ENCODE measurements around the gene OR1F1. TPM values are rescaled to one million over a fixed set of nuclear protein-coding genes. Genes with fewer than 3 reads are reported as not detected.

OR1F1 gene
- total and polyA plus RNA-seq, 9 of the 15 experiments (the other 6 are each of a cell fraction or from before 2014, with no cell fraction given), result 0.15 to 0.61 (median 0.35) TPM; not detected in 3

GRCh38 chr16:3234857-3235561 is 47.0 kb downstream of the OR1F1 start, which contains the start of gene ZNF200 (continued):
- TF ChIP-seq ZNF79 (CRISPR knock-in tag; IDR thresholded peaks at IDR 0.05; ENCODE audit: low read depth) (no peak), BCLAF1 (IDR thresholded peaks at IDR 0.05; ENCODE audit: borderline replicate concordance in 1 of 2, control insufficient read depth in 1 of 2, low read depth in 2 of 2, low read length in 1 of 2) (no peak), SMARCA4 (IDR thresholded peaks at IDR 0.05) (no peak), HEY1 (CRISPR knock-in tag; IDR thresholded peaks at IDR 0.05; ENCODE audit: borderline replicate concordance) (no peak), AFF1 (IDR thresholded peaks at IDR 0.05; ENCODE audit: low read depth in 1 of 2, partially characterized antibody in 2 of 2) (peak in 1 of 2 experiments; percentile 94), ZNF431 (CRISPR knock-in tag; IDR thresholded peaks at IDR 0.05) (no peak), ZNF561 (CRISPR knock-in tag; conservative IDR thresholded peaks at IDR 0.05) (no peak; the same call in 1 of the 2 replicates), KLF16 (IDR thresholded peaks at IDR 0.05) (no peak), KDM2B (CRISPR knock-in tag; IDR thresholded peaks at IDR 0.05) (no peak), TCF3 (CRISPR knock-in tag; IDR thresholded peaks at IDR 0.05) (no peak), ARNT (IDR thresholded peaks at IDR 0.05) (no peak; a peak in 1 of 4 replicates), ZNF121 (CRISPR knock-in tag; conservative IDR thresholded peaks at IDR 0.05) (no peak), POLR3A (IDR thresholded peaks at IDR 0.05; ENCODE audit: borderline replicate concordance, extremely low read depth, insufficient read depth, insufficient read length) (no peak), ZBTB11 (CRISPR knock-in tag; IDR thresholded peaks at IDR 0.05) (peak in 1 of 3 experiments; percentile 55; a peak in 1 of 6 replicates)
